CD14-positive monocyte (primary cell): ENCODE data around the gene HS6ST1. TPM values are rescaled to one million over a fixed set of nuclear protein-coding genes. Genes with fewer than 3 reads are reported as not detected.

Experiments used
- DNase-seq, 3 donors: peaks; one replicate each; pipeline ENCODE4 v3.0.0-alpha.2; 2011 to 2022
- H2AFZ ChIP-seq: 2 replicates; pipeline ENCODE4 v1.6.0; 2012; ENCODE audit warnings: mild to moderate bottlenecking, low read depth, low read length, inconsistent platforms; ENCODE audit not compliant: insufficient read depth, poor library complexity, severe bottlenecking
- H3K27ac ChIP-seq, 2 donors: 1 replicate in 1 of 2; 2 replicates in 1 of 2; pipeline ENCODE4 v1.5.1; 2012 to 2013; ENCODE audit warnings: low read length in 2 of 2, control low read depth in 1 of 2, inconsistent platforms in 1 of 2, low read depth in 1 of 2, mild to moderate bottlenecking in 1 of 2
- H3K27me3 ChIP-seq, 2 donors: one replicate each; pipeline versions ENCODE4 v1.6.0 to v1.6.1; 2011 to 2013; ENCODE audit warnings: low read length in 2 of 2; ENCODE audit not compliant: control insufficient read depth in 2 of 2, insufficient read depth in 2 of 2
- H3K36me3 ChIP-seq, 2 donors: replicated peaks in 1 of 2; 1 replicate in 1 of 2; 2 replicates in 1 of 2; pipeline versions ENCODE4 v1.5.1 to v1.6.1; 2012 to 2013; ENCODE audit warnings: low read length in 2 of 2, control low read depth in 1 of 2, inconsistent platforms in 1 of 2, mild to moderate bottlenecking in 1 of 2; ENCODE audit not compliant: insufficient read depth in 2 of 2, control insufficient read depth in 1 of 2
- H3K4me1 ChIP-seq, 2 donors: 1 replicate in 1 of 2; 2 replicates in 1 of 2; pipeline versions ENCODE4 v1.5.1 to v1.6.1; 2012 to 2013; ENCODE audit warnings: low read length in 2 of 2, control low read depth in 1 of 2, inconsistent platforms in 1 of 2, mild to moderate bottlenecking in 1 of 2, moderate library complexity in 1 of 2; ENCODE audit not compliant: insufficient read depth in 2 of 2, control insufficient read depth in 1 of 2
- H3K4me2 ChIP-seq: replicated peaks from 2 replicates; pipeline ENCODE3; 2012; ENCODE audit warnings: low read length, moderate library complexity, mild to moderate bottlenecking; ENCODE audit not compliant: poor library complexity, severe bottlenecking; ENCODE audit errors: extremely low read depth
- H3K4me3 ChIP-seq, 3 experiments: fragments of 200-600 bp in 1 of 3; sonication (generic) in 1 of 3; replicated peaks in 1 of 3; 1 replicate in 2 of 3; 2 replicates in 1 of 3; pipeline ENCODE4 v1.5.1; 2011 to 2013; ENCODE audit warnings: low read length in 3 of 3, mild to moderate bottlenecking in 3 of 3, control low read depth in 2 of 3, low read depth in 2 of 3, inconsistent platforms in 1 of 3, moderate library complexity in 1 of 3
- H3K79me2 ChIP-seq: 2 replicates; pipeline ENCODE4 v1.6.0; 2012; ENCODE audit warnings: mild to moderate bottlenecking, control low read depth, inconsistent platforms, low read length, moderate library complexity; ENCODE audit not compliant: insufficient read depth
- H3K9ac ChIP-seq: 2 replicates; pipeline ENCODE4 v1.6.0; 2017; ENCODE audit warnings: low read length, mild to moderate bottlenecking; ENCODE audit not compliant: insufficient read depth, poor library complexity, severe bottlenecking
- H3K9me3 ChIP-seq, 2 donors: replicated peaks in 1 of 2; 1 replicate in 1 of 2; 2 replicates in 1 of 2; pipeline versions ENCODE4 v1.5.1 to v1.6.1; 2012 to 2013; ENCODE audit warnings: low read length in 2 of 2, control low read depth in 1 of 2; ENCODE audit not compliant: control insufficient read depth in 1 of 2, insufficient read depth in 1 of 2
- H4K20me1 ChIP-seq: 2 replicates; pipeline ENCODE4 v1.6.0; 2012; ENCODE audit warnings: mild to moderate bottlenecking, low read length, control low read depth, moderate library complexity; ENCODE audit not compliant: insufficient read depth
- H3K27ac Mint-ChIP-seq, 7 donors: one replicate each; pipeline ENCODE4 v1.8.0; 2020; ENCODE audit warnings: mild to moderate bottlenecking in 7 of 7, mixed read lengths in 7 of 7, moderate library complexity in 6 of 7, inconsistent platforms in 2 of 7
- H3K27me3 Mint-ChIP-seq, 3 donors: one replicate each; pipeline ENCODE4 v1.8.0; 2021 to 2022; ENCODE audit warnings: low read depth in 3 of 3, mild to moderate bottlenecking in 3 of 3, mixed read lengths in 3 of 3, moderate library complexity in 3 of 3, inconsistent platforms in 1 of 3
- H3K36me3 Mint-ChIP-seq, 2 donors: one replicate each; pipeline ENCODE4 v1.8.0; 2020; ENCODE audit warnings: mixed read lengths in 2 of 2, inconsistent platforms in 1 of 2, mild to moderate bottlenecking in 1 of 2
- H3K4me1 Mint-ChIP-seq: one replicate; pipeline ENCODE4 v1.8.0; 2020; ENCODE audit warnings: mild to moderate bottlenecking, mixed read lengths
- H3K4me3 Mint-ChIP-seq, 2 donors: one replicate each; pipeline ENCODE4 v1.8.0; 2020; ENCODE audit warnings: mild to moderate bottlenecking in 2 of 2, mixed read lengths in 2 of 2, moderate library complexity in 1 of 2
- H3K9me3 Mint-ChIP-seq, 7 donors: one replicate each; pipeline ENCODE4 v1.8.0; 2020 to 2022; ENCODE audit warnings: mixed read lengths in 7 of 7, mild to moderate bottlenecking in 6 of 7, moderate library complexity in 6 of 7, inconsistent platforms in 2 of 7
- WGBS: methylation state at CpG from one replicate; pipeline ENCODE4 v1.1.5; 2013; ENCODE audit warnings: missing lambda C conversion rate; ENCODE audit not compliant: insufficient coverage; 5-methylcytosine and 5-hydroxymethylcytosine counted together
- intact Hi-C, 2 donors: fragments of 100-400 bp; cut with micrococcal nuclease; formaldehyde crosslinking; loops; one replicate each; pipeline versions ENCODE4 v1.15.0 to v1.15.1; 2023
- polyA plus RNA-seq, 3 donors: library from polyadenylated mRNA; depleted of rRNA in 1 of 3; unstranded in 2 of 3; stranded (reverse) in 1 of 3; fragments of 300-500 nt in 2 of 3; fragments of >200 nt in 1 of 3; fragmentation: Illumina TruSeq in 2 of 3; gene quantifications; 1 replicate in 2 of 3; 2 replicates in 1 of 3; pipeline ENCODE4 v1.2.3, GENCODE V29; 2012 to 2021
- TF ChIP-seq, protein P1 (sequence below): fragments of 200-600 bp; IDR thresholded peaks from one replicate; pipeline ENCODE4 v1.8.0; 2022; ENCODE audit warnings: antibody characterized with exemption, mild to moderate bottlenecking

The HS6ST1 gene
- polyA plus RNA-seq, 3 donors, result 2.9 to 5.4 (median 4.0) TPM

DNA sequence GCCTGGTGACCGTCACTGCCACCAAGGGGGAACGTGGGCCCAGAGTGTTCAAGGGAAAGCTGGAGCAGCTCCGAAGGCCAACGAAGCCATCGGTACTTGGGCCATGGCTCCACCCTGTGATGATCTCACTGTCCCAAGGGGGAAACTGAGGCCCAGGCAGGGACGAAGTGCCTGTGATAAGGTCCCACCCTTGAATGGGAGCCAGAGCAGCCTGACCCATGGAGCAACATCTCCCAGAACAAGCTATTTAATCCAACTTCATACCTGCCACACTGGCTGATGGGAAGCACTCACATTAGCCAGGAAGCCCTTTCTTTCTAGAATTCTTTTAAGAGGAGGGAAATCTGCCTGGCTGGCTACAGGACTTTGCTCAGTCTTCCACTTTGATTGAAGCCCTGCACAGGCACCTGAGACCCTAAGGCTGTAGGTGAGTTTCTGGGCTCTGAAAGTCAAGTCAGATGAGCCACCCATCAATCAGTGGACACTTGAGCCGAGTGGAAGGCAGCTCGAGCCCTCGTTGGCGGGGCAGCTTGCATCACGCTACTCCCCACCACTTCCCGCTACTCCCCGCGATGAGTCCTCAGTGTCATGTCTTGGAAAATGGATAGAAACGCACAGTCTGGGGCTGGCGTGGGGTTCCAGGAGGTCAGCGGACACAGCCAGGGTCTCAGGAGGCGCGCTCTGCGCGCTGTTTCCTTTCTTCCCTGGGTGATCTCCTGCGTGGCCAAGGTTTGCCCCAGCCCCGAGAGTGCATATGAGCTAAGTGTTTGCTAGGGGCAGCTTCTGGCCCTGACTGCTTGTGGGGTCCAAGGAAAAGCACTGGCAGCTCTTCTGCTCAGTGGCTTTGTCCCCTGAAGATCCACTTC lies 2.5 kb upstream of the HS6ST1 start:
- H3K27me3 ChIP-seq, result peaks cover 0 to 16% of the 10 kb centered on the region in 2 donors
- H3K27me3 Mint-ChIP-seq, result peaks cover 10 to 49% (median 16%) of the 10 kb centered on the region in 3 donors
- peak overlapping the region; percentile 85 for H3K4me2 ChIP-seq
- H3K36me3 ChIP-seq, result no peaks in the 10 kb centered on the region
- peaks cover 16% of the 10 kb centered on the region for H3K79me2 ChIP-seq
- intact Hi-C loops, result loop anchor here (5.0 to 10.0 kb wide), 3 partner anchors 184 to 434 kb away; no protein-coding TSS in a partner anchor
- H3K9me3 ChIP-seq, result no peaks in the 10 kb centered on the region
- no peaks in the 10 kb centered on the region for H3K36me3 Mint-ChIP-seq
- peak overlapping the region; percentile 85 for H2AFZ ChIP-seq
- peaks cover 17% of the 10 kb centered on the region for H4K20me1 ChIP-seq
- TF ChIP-seq, protein P1, sequence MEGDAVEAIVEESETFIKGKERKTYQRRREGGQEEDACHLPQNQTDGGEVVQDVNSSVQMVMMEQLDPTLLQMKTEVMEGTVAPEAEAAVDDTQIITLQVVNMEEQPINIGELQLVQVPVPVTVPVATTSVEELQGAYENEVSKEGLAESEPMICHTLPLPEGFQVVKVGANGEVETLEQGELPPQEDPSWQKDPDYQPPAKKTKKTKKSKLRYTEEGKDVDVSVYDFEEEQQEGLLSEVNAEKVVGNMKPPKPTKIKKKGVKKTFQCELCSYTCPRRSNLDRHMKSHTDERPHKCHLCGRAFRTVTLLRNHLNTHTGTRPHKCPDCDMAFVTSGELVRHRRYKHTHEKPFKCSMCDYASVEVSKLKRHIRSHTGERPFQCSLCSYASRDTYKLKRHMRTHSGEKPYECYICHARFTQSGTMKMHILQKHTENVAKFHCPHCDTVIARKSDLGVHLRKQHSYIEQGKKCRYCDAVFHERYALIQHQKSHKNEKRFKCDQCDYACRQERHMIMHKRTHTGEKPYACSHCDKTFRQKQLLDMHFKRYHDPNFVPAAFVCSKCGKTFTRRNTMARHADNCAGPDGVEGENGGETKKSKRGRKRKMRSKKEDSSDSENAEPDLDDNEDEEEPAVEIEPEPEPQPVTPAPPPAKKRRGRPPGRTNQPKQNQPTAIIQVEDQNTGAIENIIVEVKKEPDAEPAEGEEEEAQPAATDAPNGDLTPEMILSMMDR, result no peak
- H3K27ac ChIP-seq, result no peak overlapping the region
- peaks cover 0 to 2% (median 0%) of the 10 kb centered on the region in 7 donors for H3K9me3 Mint-ChIP-seq
- H3K4me3 ChIP-seq, result no peak overlapping the region
- WGBS, result 86% methylated on average over 20 of the region's 23 CpGs
- H3K4me1 Mint-ChIP-seq, result peaks cover 28% of the 10 kb centered on the region
- H3K4me3 Mint-ChIP-seq, result peak overlapping the region; percentile 27 to 49
- peak in 1 of 3 donors; percentile 6 for DNase-seq
- H3K27ac Mint-ChIP-seq, result no peak overlapping the region
- H3K4me1 ChIP-seq, result peaks cover 30 to 37% of the 10 kb centered on the region in 2 donors
- H3K9ac ChIP-seq, result no peak overlapping the region

DNA sequence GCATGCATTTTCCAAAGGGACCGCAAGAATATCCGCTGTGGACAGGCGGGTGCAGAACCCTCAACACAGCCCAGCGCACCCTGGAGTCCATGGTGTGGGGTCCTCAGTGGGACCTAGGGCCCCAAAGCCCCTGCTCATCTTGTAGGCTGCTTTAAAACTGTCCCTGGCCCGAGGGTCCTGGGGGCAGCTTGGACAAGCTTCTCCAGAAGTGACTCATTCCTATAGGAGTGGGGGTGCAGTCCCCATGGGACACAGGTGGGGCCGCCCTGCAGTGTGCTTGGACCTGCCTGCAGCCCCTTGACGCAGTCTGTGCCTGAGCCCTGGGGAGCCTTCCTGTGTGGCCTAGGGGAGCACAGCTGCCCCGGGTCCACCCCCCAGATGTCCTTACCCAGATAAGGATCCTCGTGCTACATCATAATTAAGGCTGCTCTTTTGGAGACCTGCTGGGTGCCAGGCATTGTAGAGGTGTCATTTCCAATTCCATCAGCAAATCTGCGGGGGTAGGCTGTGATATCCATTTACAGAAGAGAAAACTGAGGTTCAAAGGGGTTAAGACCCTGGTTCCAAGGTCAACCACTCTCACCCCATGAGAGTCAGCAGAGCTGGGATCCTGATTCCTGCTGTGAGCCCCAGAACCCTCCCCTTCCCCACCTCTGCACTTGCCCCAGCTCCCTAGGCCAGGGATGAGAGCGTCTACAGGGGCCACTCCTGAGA lies 1.7 kb upstream of the HS6ST1 start:
- no peak overlapping the region for H3K27ac Mint-ChIP-seq
- peak overlapping the region in 1 of 2 donors; percentile 49 for H3K4me3 Mint-ChIP-seq
- TF ChIP-seq, protein P1, result no peak
- no peak overlapping the region for H3K4me2 ChIP-seq
- H3K79me2 ChIP-seq, result peaks cover 24% of the 10 kb centered on the region
- H3K27me3 ChIP-seq, result peaks cover 0 to 16% of the 10 kb centered on the region in 2 donors
- H4K20me1 ChIP-seq, result peaks cover 25% of the 10 kb centered on the region
- peaks cover 10 to 52% (median 15%) of the 10 kb centered on the region in 3 donors for H3K27me3 Mint-ChIP-seq
- H3K27ac ChIP-seq, result no peak overlapping the region
- no peak overlapping the region for H3K4me3 ChIP-seq
- no peak overlapping the region for H3K9ac ChIP-seq
- H3K4me1 Mint-ChIP-seq, result peaks cover 36% of the 10 kb centered on the region
- no peaks in the 10 kb centered on the region for H3K9me3 ChIP-seq
- no peak overlapping the region for H2AFZ ChIP-seq
- H3K9me3 Mint-ChIP-seq, result peaks cover 0 to 2% (median 0%) of the 10 kb centered on the region in 7 donors
- H3K36me3 ChIP-seq, result peaks cover under 1 to 2% of the 10 kb centered on the region in 2 donors
- intact Hi-C loops, result loop anchor here (5.0 to 10.0 kb wide), 3 partner anchors 184 to 434 kb away; no protein-coding TSS in a partner anchor
- peaks cover 3 to 4% of the 10 kb centered on the region in 2 donors for H3K36me3 Mint-ChIP-seq
- peaks cover 35 to 45% of the 10 kb centered on the region in 2 donors for H3K4me1 ChIP-seq
- WGBS, result 85% methylated on average over 8 of the region's 11 CpGs
- DNase-seq, result peak in 1 of 3 donors; percentile 5
